ENCODE measurements around the gene FAM209B.

Gene FAM209B

GRCh38 chr20:56570832-56571231 lies 37.8 kb downstream of the FAM209B start:
- no peak overlapping the region for H3K27ac ChIP-seq

GRCh38 chr20:56572172-56572571 lies 39.1 kb downstream of the FAM209B start:
- no peak overlapping the region for H3K27ac ChIP-seq
- TF ChIP-seq, protein P1, sequence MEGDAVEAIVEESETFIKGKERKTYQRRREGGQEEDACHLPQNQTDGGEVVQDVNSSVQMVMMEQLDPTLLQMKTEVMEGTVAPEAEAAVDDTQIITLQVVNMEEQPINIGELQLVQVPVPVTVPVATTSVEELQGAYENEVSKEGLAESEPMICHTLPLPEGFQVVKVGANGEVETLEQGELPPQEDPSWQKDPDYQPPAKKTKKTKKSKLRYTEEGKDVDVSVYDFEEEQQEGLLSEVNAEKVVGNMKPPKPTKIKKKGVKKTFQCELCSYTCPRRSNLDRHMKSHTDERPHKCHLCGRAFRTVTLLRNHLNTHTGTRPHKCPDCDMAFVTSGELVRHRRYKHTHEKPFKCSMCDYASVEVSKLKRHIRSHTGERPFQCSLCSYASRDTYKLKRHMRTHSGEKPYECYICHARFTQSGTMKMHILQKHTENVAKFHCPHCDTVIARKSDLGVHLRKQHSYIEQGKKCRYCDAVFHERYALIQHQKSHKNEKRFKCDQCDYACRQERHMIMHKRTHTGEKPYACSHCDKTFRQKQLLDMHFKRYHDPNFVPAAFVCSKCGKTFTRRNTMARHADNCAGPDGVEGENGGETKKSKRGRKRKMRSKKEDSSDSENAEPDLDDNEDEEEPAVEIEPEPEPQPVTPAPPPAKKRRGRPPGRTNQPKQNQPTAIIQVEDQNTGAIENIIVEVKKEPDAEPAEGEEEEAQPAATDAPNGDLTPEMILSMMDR (conservative IDR thresholded peaks at IDR 0.05), result no peak

More at GRCh38 chr20:56570832-56571231, 37.8 kb downstream of the FAM209B start:
- TF ChIP-seq, protein P1 (conservative IDR thresholded peaks at IDR 0.05), result no peak

DNA sequence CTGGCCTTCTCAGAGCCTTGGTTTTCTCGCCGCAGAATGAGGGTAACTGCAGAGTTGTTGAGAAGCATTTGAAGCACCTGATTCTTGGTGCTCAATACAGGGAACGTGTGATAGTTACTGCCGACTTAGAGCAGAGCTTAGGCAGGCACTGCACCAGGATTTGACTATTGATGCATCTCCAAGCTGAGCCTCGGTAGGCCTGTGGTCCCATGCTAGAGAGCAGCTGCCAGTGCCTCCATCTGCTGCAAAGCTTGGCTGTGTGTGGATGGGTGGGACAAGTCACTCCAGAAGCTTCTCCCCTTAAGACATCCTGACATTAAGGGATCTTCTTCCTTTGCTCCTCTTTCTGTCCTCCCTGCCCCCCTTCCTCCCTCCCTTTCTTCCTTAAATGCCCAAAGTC lies 40.9 kb downstream of the FAM209B start:
- H3K27ac ChIP-seq, result no peak overlapping the region
- TF ChIP-seq, protein P1 (conservative IDR thresholded peaks at IDR 0.05), result no peak

DNA sequence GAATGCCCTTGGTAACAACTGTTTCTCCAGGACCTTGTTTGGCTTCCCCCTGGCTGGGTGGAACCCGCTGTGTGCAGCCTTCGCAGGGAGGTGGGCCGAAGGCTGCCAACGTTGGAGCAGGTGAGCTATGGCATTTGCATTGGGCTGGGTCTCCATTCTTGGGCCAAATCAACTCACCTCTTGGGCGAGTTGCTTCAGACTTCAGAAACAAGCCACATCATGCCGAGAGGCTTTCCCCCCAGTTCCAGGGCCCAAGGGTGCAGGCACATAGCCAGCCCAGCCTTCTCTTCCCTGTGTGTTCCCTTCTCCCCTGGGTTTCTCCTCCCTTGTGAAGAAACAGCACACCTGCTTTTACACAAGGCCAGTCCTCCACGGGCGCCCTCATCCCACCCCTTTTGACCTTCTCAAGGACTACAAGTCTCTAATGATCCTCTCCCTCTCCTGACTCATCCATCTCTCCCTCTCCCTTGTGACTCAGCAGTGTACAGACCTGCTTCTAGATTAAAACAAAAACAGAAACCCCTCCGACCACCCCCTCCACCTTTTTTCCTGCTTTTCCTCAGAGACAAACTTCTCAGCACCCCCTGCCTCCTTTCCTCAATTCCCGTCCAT lies 41.6 kb downstream of the FAM209B start:
- TF ChIP-seq, protein P1 (conservative IDR thresholded peaks at IDR 0.05), result no peak

GRCh38 chr20:56575157-56575556 lies 42.1 kb downstream of the FAM209B start:
- no peak overlapping the region for H3K27ac ChIP-seq
- TF ChIP-seq, protein P1 (conservative IDR thresholded peaks at IDR 0.05), result no peak

More for the DNA sequence above, 41.6 kb downstream of the FAM209B start:
- no peak overlapping the region for H3K27ac ChIP-seq

DNA sequence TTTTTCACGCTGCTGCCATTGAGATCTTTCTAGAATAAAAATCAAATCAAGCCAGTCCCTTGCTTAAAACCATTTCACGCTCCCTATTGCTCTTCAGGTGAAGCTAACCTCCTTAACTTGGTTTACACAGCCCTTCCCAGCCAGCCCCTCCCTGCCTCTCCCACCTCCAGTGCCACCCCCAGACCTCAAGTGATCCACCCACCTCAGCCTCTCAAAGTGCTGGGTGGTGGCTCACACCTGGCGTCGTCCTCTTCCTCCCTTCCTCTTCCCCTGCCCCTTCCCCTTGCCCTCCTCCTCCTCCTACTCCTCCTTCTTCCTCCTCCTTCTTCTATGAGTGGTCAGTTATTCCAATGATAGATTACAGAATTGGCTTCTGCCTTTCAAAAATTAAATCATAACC lies 42.9 kb downstream of the FAM209B start:
- TF ChIP-seq, protein P1 (conservative IDR thresholded peaks at IDR 0.05), result no peak
- no peak overlapping the region for H3K27ac ChIP-seq

- H3K27ac ChIP-seq, result no peak overlapping the region
- TF ChIP-seq, protein P1 (conservative IDR thresholded peaks at IDR 0.05), result no peak
These were observed 46.3 kb downstream of the FAM209B start for GRCh38 chr20:56579301-56579710.
